ENCODE data around the gene TMEM69.
"Not testable (repeated sequence)": the region's sequence is repeated elsewhere in the genome, so short reads cannot be mapped to it uniquely, and the experiment has no call there.

Gene TMEM69

GRCh38 chr1:45687754-45688740 is at the start of gene TMEM69:
TMEM69 (plus strand) TSS chr1:45688181; CDS start chr1:45691069, 2,888 bp downstream.
- DNase-seq, result peak; percentile 96

DNA sequence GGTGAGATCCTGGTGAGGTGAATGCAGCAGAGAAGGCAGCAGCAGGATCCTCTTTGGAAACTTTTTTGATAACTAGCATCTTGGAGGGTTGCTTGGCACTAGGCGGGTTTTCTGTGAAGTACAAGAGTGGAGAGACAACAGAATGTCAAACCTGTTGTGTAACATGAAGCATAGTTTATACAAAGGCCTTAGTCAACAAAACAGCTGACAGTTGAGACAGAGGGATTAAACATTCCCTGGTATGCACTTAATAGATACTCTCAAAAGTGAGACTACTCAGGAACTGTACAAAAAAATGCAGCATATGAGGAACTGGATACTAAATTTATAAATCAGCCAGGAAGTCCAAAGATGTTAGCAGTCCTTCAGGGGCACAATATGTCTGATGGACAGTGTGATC is 47.7 kb upstream of the TMEM69 start:
- DNase-seq, result no peak

GRCh38 chr1:45643321-45643720 is 44.7 kb upstream of the TMEM69 start:
- no peak for DNase-seq

DNA sequence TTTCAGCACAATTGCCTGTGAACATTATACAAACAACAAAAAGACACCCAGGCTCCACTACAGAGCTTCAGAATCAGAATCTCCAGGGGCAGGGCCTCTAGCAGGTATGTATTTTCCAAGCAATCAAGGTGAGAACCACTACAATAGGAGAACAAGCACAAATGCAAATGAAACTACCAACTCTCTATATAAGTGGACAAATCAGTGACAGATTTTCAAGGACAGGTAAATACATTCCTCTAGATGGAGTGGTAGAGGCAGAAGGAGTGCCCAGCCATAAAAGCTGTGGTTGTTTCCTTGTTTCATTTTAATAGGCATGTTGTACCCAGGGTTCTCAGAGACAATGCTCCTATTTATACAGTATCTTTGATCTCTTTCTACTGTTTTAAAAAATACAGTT is 44.0 kb upstream of the TMEM69 start:
- peak; percentile 98 for DNase-seq

- no peak for DNase-seq
These were observed 43.3 kb upstream of the TMEM69 start for GRCh38 chr1:45644661-45645060.

- no peak for DNase-seq
These were observed 40.5 kb upstream of the TMEM69 start for GRCh38 chr1:45647248-45648021.

DNA sequence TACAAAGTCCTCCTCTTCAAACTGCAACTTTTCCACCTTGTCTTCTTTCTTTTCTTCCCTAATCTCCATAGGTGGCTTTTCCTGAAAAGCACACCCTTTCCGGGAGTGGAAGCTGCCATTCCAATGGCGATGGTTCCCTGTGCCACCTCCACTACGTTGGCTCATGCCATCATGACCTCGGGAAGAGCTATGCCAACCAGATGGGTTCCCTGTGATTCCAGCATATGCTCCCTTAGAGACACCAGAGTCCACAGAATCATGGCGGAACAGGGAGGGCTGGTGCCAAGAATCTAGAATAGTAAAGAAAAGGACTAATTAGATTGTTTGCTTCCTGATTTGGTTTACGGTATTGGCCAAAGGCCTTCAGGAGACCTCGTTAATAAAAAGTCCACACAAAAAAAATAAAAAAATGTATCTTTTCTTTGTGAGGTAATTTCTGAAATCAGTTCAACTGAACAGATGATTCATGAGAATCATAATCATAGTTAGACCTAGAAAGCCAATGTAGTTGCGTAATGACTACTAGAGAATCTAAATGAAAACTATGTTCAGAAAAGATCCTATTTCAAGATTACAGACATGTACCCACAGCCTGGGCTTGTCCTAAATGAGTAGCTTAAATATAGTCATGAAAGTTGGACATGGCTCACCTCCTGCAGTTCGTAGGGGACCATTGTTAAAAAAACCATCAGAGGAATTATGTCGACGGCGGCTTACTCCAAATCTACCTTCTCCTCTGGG is 33.3 kb upstream of the TMEM69 start:
- no peak for DNase-seq

- DNase-seq, result no peak
These were observed 31.3 kb upstream of the TMEM69 start for GRCh38 chr1:45656573-45657226.

DNA sequence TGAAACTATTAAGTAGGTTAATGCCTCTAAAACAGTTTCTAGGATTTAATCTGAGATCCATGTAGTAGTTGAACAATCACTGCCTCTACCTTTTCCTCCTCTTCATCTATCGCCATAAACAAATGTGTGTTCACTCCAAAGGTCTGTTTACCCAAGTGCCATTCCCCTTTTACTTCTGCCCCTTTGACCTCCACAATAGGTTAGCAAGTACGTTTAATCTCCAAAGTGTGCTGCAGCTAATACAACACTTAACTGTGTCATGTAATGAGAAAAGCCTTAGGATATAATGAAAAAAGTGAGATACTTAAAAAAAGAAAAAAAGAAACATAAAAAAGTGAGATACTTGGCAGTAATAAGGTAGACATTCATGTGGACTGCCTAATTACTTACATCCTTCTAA is 29.8 kb upstream of the TMEM69 start:
- DNase-seq, result no peak

- no peak for DNase-seq
These were observed 28.8 kb upstream of the TMEM69 start for GRCh38 chr1:45659222-45659621.

DNA sequence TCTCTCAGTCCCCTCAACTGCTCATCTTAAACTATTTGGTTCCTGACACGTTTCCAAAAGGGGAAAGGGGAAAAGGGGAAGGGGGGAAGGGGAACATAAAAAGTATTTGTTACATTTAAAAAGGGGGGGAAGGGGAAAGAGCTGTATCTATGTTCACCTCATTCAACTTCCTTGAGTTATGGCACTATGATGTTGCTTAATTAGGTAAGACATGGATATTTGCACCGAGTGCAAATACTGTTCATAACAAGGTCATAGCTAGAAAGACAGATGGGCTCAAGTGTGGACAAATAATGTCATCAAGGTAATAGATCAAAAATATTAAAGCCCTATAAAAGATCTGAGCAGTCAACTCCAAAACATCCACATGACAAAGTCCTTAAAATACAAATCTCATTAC is 27.6 kb upstream of the TMEM69 start:
- no peak for DNase-seq

GRCh38 chr1:45666836-45667235 is 21.1 kb upstream of the TMEM69 start:
- no peak for DNase-seq

DNA sequence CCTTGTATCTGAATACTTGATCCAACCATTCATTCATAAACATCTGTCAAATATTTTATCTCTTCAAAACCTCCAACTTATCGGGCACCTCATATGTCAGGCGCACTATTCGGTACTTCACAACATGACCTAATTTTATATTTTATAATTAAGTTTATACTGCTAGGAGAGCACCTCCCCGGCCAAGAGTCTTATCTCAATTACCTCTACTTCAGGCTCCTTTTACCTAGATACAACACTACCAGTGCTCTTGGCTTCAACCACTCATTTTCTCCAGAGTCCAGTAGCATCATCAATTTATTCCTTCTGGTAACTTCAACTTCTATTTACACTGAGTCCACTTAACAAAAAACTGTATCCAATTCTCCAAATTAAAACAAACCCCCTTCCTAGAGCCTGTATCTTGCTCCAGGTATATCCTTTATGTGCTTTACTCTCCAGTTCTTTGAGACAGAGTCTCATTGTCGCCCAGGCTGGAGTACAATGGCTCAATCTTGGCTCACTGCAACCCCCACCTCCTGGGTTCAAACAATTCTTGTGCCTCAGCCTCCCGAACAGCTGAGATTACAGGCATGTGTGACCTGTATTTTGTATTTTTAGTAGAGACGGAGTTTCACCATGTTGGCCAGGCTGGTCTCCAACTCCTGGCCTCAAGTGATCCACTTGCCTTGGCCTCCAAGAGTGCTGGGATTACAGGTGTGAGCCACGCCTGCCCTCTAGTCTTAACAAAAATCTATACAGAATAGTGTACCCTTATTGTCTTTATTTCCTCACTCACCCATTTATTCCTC is 20.5 kb upstream of the TMEM69 start:
- no peak for DNase-seq

GRCh38 chr1:45668526-45668925 is 19.5 kb upstream of the TMEM69 start:
- DNase-seq, result no peak

GRCh38 chr1:45669379-45669778 is 18.6 kb upstream of the TMEM69 start:
- no peak for DNase-seq

GRCh38 chr1:45669859-45670655 is 17.9 kb upstream of the TMEM69 start:
- no peak for DNase-seq

DNA sequence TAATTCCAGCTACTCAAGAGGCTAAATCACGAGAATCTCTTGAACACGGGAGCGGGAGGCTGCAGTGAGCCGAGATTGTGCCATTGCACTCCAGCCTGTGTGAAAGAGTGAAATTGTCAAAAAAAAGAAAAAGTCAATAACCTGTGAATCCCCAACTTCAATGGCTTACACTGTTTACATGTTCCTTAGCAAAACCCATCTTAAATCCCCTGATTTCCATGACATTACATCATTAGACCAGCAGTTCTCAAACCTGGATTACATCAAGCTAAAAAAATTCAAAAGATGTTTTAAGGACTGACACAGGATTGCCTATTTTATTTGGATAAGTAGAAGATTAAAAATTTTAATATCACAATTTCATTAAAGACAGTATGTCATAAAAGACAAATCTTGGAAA is 14.0 kb upstream of the TMEM69 start:
- DNase-seq, result no peak

- DNase-seq, result no peak
These were observed 13.5 kb upstream of the TMEM69 start for GRCh38 chr1:45674478-45674877.

DNA sequence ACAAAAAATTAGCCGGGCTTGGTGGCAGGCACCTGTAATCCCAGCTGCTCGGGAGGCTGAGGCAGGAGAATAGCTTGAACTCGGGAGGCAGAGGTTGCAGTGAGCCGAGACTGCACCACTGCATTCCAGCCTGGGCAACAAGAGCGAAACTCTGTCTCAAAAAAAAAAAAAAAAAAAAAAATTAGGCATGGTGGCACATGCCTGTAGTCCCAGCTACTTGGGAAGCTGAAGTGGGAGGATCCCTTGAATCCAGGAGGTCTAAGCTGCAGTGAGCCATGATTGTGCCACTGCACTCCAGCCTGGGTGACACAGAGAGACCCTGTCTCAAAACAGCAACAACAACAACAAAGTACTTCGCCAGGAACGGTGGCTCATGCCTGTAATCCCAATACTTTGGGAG is 11.4 kb upstream of the TMEM69 start:
- not testable (repeated sequence) for DNase-seq

GRCh38 chr1:45677751-45678245 is 10.2 kb upstream of the TMEM69 start:
- DNase-seq, result no peak

- DNase-seq, result no peak
These were observed 9.5 kb upstream of the TMEM69 start for GRCh38 chr1:45678489-45678888.
